Thoracic aorta endothelial cell (primary cell): ENCODE data around the gene RNF7. TPM values are rescaled to one million over a fixed set of nuclear protein-coding genes. Genes with fewer than 3 reads are reported as not detected.

Experiments used
- small RNA-seq: library from RNA; depleted of rRNA; stranded (forward); fragments of <200 nt; gene quantifications from one replicate; pipeline ENCODE3, GENCODE V24; 2012
- total RNA-seq: library from RNA; depleted of rRNA; stranded (reverse); fragments of >200 nt; gene quantifications from 2 replicates; pipeline ENCODE4 v1.2.3, GENCODE V29; 2012

Gene RNF7
- 51.7 and 67.3 TPM in 2 replicates for total RNA-seq

DNA sequence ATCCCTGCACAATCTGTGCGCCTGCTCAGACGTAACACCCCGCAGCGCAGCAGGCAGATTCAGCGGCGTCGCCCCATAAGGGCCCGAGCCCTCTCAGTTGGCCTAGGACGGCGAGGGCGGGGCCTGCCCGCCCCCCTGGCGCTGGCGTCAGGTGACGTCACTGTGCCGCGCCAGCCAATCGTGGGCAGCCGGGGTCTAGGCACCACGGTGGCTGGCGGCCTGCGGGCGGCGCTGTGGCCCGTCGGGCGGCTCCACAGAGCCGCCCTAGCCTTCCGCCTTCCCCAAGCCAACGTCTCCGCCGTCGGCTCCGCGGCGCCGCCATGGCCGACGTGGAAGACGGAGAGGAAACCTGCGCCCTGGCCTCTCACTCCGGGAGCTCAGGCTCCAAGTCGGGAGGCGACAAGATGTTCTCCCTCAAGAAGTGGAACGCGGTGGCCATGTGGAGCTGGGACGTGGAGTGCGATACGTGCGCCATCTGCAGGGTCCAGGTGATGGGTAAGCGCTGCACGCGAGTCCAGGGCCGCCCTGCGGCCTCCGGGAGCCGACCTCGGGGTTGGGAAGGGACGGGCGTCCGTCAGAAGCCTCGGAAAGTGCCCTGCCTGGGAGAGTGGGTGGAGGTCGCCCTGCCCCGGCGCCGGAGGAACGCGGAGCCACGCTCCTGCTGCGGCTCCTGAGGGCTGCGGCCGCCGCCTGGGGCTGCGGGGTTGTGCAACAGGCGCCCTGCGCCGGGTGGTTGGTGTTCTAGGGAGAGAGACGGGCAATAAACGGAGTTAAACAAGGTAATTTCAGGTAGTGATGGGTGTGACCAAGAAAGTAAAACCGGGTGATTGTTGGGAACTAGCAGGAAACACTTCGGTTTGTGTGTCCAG lies at the start of gene RNF7:
TSS of gene RNF7 (plus strand) at position 277 of the 869 bp plus-strand sequence. CDS start at position 321, 44 bp downstream.

DNA sequence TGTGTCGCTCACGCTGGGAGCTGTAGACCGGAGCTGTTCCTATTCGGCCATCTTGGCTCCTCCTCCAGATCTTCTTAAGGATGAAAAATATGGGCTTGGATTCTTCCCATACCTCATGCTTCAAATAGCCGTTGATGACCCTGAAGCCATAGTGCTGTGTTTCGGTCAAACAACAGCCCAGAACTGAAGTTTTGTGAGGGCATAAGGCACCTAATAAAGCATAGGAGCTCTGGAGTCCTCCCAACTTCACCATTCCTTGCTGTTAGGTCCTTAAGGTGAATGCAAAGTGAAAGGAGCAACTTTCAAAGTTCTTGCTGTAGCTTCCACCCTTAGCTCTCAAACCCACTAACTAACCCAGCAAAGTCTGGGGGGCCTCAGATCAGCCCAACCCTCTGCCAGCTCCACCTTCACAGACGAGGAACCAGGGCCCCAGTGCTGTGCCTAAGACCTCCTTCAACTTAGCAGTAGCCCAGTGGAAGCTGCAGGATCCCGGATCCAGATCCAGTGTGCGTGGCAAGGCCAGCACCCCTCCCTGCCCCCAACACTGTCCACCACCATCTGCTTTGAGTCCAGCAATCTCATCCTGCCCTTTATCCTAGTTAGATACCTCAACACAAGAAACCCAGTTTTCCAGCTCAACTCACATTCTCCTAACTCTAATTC lies 25.1 kb downstream of the RNF7 start, which contains the start of gene GRK7:
TSS of gene GRK7 (plus strand) at position 321 of the 663 bp plus-strand sequence. CDS start 14,877 bp downstream, outside the sequence.

Small RNA genes within 50 kb of the gene (small RNA-seq; reads per million reads assigned to genes)
- not detected for gene AC112771.1

Other genes with a start within 250 kb of the RNF7 start
- not detected in 2 replicates for gene GRK7, start 25.1 kb downstream of the RNF7 start, total RNA-seq
- 173 and 176 TPM in 2 replicates for gene ATP1B3, start 138.3 kb downstream of the RNF7 start, total RNA-seq